Choroid plexus epithelial cell (primary cell): ENCODE data around the gene EIF2AK2.

Source experiments
- DNase-seq: peaks from one replicate; pipeline ENCODE4 v3.0.0-alpha.2; 2010; ENCODE audit warnings: low read depth
- H3K4me3 ChIP-seq: 2 replicates; pipeline ENCODE4 v1.5.1; 2011; ENCODE audit warnings: low read depth, mild to moderate bottlenecking, control low read depth, low read length, moderate library complexity
- TF ChIP-seq, protein P1 (sequence below): conservative IDR thresholded peaks from 2 replicates; pipeline ENCODE4 v1.5.1; 2011; ENCODE audit warnings: low read depth, mild to moderate bottlenecking, control low read depth, inconsistent platforms, low read length, moderate library complexity

Gene EIF2AK2

DNA sequence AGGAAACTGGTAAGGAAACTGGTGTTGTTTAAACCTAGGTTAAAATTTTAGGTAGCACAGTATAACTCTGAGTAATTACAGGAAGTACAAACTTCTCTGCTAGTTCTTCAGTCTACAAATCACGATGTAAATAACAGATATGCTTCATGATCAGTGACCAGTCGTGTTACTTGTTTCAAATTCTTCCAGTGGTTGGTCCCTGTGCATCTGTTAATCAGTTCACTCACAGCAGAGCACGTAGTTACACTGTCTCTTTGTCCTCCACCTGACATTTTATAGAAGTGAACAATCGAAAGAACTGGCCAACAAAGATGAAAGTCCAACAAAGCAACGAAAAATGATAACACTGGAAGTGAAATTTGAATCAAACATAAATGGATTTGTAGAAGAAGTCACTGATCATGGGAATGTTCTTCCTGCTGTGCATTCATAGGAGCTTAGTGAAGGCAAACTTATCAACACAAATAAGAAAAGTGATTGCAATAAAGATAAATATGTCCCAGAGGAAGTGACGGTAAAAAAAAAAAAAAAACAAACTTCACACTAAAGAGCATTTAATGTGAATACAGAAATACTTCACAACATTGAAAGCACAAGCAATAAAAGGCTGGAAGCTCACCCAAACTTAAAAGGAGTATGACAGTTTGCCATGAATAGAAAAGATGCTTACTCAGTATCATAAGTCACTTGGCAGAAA is 7.0 kb downstream of the EIF2AK2 start:
- no peak overlapping the region for H3K4me3 ChIP-seq
- TF ChIP-seq, protein P1, sequence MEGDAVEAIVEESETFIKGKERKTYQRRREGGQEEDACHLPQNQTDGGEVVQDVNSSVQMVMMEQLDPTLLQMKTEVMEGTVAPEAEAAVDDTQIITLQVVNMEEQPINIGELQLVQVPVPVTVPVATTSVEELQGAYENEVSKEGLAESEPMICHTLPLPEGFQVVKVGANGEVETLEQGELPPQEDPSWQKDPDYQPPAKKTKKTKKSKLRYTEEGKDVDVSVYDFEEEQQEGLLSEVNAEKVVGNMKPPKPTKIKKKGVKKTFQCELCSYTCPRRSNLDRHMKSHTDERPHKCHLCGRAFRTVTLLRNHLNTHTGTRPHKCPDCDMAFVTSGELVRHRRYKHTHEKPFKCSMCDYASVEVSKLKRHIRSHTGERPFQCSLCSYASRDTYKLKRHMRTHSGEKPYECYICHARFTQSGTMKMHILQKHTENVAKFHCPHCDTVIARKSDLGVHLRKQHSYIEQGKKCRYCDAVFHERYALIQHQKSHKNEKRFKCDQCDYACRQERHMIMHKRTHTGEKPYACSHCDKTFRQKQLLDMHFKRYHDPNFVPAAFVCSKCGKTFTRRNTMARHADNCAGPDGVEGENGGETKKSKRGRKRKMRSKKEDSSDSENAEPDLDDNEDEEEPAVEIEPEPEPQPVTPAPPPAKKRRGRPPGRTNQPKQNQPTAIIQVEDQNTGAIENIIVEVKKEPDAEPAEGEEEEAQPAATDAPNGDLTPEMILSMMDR, result no peak
- DNase-seq, result peak; percentile 29

- no peak overlapping the region for H3K4me3 ChIP-seq
- DNase-seq, result no peak
These were observed 8.5 kb downstream of the EIF2AK2 start for GRCh38 chr2:37148325-37148724.

DNA sequence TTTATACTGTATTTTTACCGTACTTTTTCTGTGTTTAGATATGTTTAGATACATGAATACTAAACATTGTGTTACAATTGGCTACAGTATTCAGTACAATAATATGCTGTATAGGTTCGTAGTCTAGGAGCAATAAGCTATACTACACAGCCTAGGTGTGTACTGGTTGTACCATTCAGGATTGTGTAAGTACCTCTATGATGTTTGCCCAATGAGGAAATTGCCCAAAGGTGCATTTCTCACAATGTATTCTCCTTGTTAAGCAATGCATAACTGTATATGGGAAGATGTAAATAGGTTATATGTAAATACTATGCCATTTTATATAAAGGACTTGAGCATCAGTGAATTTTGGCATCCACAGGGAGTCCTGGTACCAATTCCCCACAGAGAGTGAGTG is 10.7 kb downstream of the EIF2AK2 start:
- DNase-seq, result no peak
- TF ChIP-seq, protein P1, result no peak
- no peak overlapping the region for H3K4me3 ChIP-seq

More at GRCh38 chr2:37148325-37148724, 8.5 kb downstream of the EIF2AK2 start:
- TF ChIP-seq, protein P1, result no peak

DNA sequence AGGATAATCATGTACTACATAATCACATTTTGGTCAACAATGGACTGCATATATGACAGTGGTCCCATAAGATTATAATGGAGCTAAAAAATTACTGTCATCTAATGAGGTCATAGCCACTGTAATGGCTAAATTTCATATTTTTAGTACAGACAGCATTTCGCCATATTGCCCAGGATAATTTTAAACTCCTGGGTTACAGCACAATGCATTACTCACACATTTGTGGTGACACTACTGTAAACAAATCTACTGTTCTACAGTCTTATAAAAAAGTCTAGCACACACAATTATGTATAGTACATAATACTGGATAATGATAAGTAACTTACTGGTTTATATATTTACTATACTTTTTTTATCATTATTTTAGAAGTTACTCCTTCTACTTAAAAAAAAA is 12.8 kb downstream of the EIF2AK2 start:
- no peak overlapping the region for H3K4me3 ChIP-seq
- peak; percentile 69 for DNase-seq
- TF ChIP-seq, protein P1, result no peak

DNA sequence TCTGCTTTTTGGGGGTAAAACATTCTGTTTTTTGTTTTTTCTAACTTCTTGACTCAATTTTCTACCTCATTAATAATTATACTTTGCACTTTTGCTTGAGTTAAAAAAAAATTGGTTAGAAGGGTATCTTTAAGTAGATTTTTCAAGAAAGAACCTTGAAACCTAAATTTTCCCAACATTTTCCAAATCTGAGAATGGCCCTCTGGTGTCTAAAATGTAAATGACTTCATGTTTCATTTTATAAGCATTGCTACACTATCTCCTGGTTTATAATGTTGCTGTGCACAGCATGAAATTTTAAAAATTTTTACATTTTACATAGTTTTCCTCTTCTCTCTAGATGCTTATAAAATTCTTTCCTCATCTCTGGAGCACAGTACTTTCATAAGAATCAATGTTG is 14.2 kb downstream of the EIF2AK2 start:
- no peak for DNase-seq
- no peak overlapping the region for H3K4me3 ChIP-seq
- TF ChIP-seq, protein P1, result no peak

GRCh38 chr2:37132914-37133313 is 23.9 kb downstream of the EIF2AK2 start:
- TF ChIP-seq, protein P1, result no peak
- DNase-seq, result no peak

GRCh38 chr2:37125416-37125815 is 31.4 kb downstream of the EIF2AK2 start:
- TF ChIP-seq, protein P1, result no peak
- no peak for DNase-seq
- H3K4me3 ChIP-seq, result no peak overlapping the region

More at GRCh38 chr2:37132914-37133313, 23.9 kb downstream of the EIF2AK2 start:
- H3K4me3 ChIP-seq, result no peak overlapping the region
